SK-N-SH (cell line): Measurements from ENCODE around the gene MYBPH. TPM values are rescaled to one million over a fixed set of nuclear protein-coding genes. Genes with fewer than 3 reads are reported as not detected.

Source experiments
- CTCF ChIA-PET: fragments of 300-600, 350-600 bp; formaldehyde crosslinking; extraction: SDS; loops from one replicate; lab custom pipeline; 2021; lab: Yijun Ruan, JAX
- POLR2A ChIA-PET: fragments of 350-600 bp; sonication (Branson Sonifier 250); formaldehyde crosslinking; extraction: SDS; loops from one replicate; lab custom pipeline; 2020; ENCODE audit warnings: antibody characterized with exemption, inconsistent platforms; lab: Yijun Ruan, JAX
- DNase-seq: peaks from one replicate; pipeline ENCODE4 v3.0.0; 2012
- H2AFZ ChIP-seq: fragments of 200-600 bp; sonication (generic); 2 replicates; pipeline ENCODE4 v1.8.1; 2016; ENCODE audit warnings: antibody characterized with exemption, mild to moderate bottlenecking, low read depth
- H3F3A ChIP-seq: fragments of 200-600 bp; sonication (generic); replicated peaks from 2 replicates; pipeline ENCODE3; 2016; ENCODE audit warnings: antibody characterized with exemption, mild to moderate bottlenecking; ENCODE audit not compliant: insufficient read depth
- H3K27ac ChIP-seq, 2 experiments: fragments of 200-500 bp in 1 of 2; fragments of 200-600 bp in 1 of 2; sonication (Bioruptor generic) in 1 of 2; sonication (generic), shearing (Covaris generic) in 1 of 2; 2 replicates each; pipeline versions ENCODE4 v1.5.1 to v1.6.1; 2014 to 2016; ENCODE audit warnings: low read depth in 2 of 2, inconsistent platforms in 1 of 2, low read length in 1 of 2, mild to moderate bottlenecking in 1 of 2, mixed read lengths in 1 of 2
- H3K27me3 ChIP-seq: fragments of 200-600 bp; sonication (generic), shearing (Covaris generic); 2 replicates; pipeline ENCODE4 v1.6.1; 2016; ENCODE audit warnings: mixed run types; ENCODE audit not compliant: insufficient read depth
- H3K36me3 ChIP-seq, 2 experiments: fragments of 200-500 bp in 1 of 2; fragments of 200-600 bp in 1 of 2; sonication (Bioruptor generic) in 1 of 2; sonication (generic) in 1 of 2; replicated peaks in 1 of 2; 2 replicates each; pipeline versions ENCODE3 to v1.5.1; 2014 to 2016; ENCODE audit warnings: low read length in 1 of 2, mild to moderate bottlenecking in 1 of 2; ENCODE audit not compliant: insufficient read depth in 2 of 2, control insufficient read depth in 1 of 2
- H3K4me1 ChIP-seq, 2 experiments: fragments of 200-500 bp in 1 of 2; fragments of 200-600 bp in 1 of 2; sonication (Bioruptor generic) in 1 of 2; sonication (generic), shearing (Covaris generic) in 1 of 2; 2 replicates each; pipeline versions ENCODE4 v1.5.1 to v1.6.1; 2014 to 2016; ENCODE audit warnings: low read depth in 1 of 2, low read length in 1 of 2, mixed run types in 1 of 2; ENCODE audit not compliant: insufficient read depth in 2 of 2, control insufficient read depth in 1 of 2
- H3K4me2 ChIP-seq: fragments of 200-600 bp; sonication (generic), shearing (Covaris generic); 2 replicates; pipeline ENCODE4 v1.6.1; 2017; ENCODE audit warnings: mixed run types
- H3K4me3 ChIP-seq, 2 experiments: fragments of 200-500 bp in 1 of 2; fragments of 200-600 bp in 1 of 2; sonication (Bioruptor generic) in 1 of 2; sonication (generic), shearing (Covaris generic) in 1 of 2; 2 replicates each; pipeline versions ENCODE4 v1.5.1 to v1.8.1; 2014 to 2016; ENCODE audit warnings: low read depth in 2 of 2, inconsistent platforms in 1 of 2, low read length in 1 of 2, mild to moderate bottlenecking in 1 of 2, mixed read lengths in 1 of 2, moderate library complexity in 1 of 2
- H3K79me2 ChIP-seq: fragments of 200-600 bp; sonication (generic); 2 replicates; pipeline ENCODE4 v1.8.1; 2017; ENCODE audit warnings: mild to moderate bottlenecking; ENCODE audit not compliant: insufficient read depth
- H3K9ac ChIP-seq: fragments of 200-600 bp; sonication (generic); 2 replicates; pipeline ENCODE4 v1.6.1; 2017; ENCODE audit warnings: mixed run types
- H3K9me2 ChIP-seq: fragments of 200-600 bp; sonication (generic); 2 replicates; pipeline ENCODE4 v1.6.1; 2017; ENCODE audit warnings: mixed run types
- H3K9me3 ChIP-seq: fragments of 200-600 bp; sonication (generic); 2 replicates; pipeline ENCODE4 v1.6.1; 2017; ENCODE audit warnings: mixed run types, mild to moderate bottlenecking, moderate library complexity
- H4K20me1 ChIP-seq: fragments of 200-600 bp; sonication (generic); 2 replicates; pipeline ENCODE4 v1.6.1; 2017; ENCODE audit warnings: mild to moderate bottlenecking, mixed run types; ENCODE audit not compliant: insufficient read depth
- CHD2 ChIP-seq: fragments of 150-350 bp; IDR thresholded peaks from 2 replicates; pipeline ENCODE4 v1.6.1; 2018; ENCODE audit warnings: low read length; ENCODE audit not compliant: partially characterized antibody
- CTCF ChIP-seq: fragments of 200-600 bp; sonication (generic); IDR thresholded peaks from 2 replicates; pipeline ENCODE4 v1.6.1; 2017; ENCODE audit warnings: antibody characterized with exemption, mild to moderate bottlenecking, moderate library complexity
- EP300 ChIP-seq, 2 experiments: IDR thresholded peaks; 2 replicates each; pipeline versions ENCODE4 v1.4.0 to v1.6.1; 2012; ENCODE audit warnings: borderline replicate concordance in 1 of 2, low read depth in 1 of 2, low read length in 1 of 2
- FOXM1 ChIP-seq: IDR thresholded peaks from 2 replicates; pipeline ENCODE4 v1.4.0; 2012; ENCODE audit warnings: low read depth, mild to moderate bottlenecking
- IRF3 ChIP-seq: fragments of 150-350 bp; IDR thresholded peaks from 2 replicates; pipeline ENCODE4 v1.6.1; 2016; ENCODE audit warnings: mild to moderate bottlenecking, low read depth, low read length
- JUND ChIP-seq: IDR thresholded peaks from 2 replicates; pipeline ENCODE4 v1.4.0; 2012
- PBX3 ChIP-seq: IDR thresholded peaks from 2 replicates; pipeline ENCODE4; 2012
- RAD21 ChIP-seq: IDR thresholded peaks from 2 replicates; pipeline ENCODE4 v1.6.1; 2012; ENCODE audit warnings: mild to moderate bottlenecking, low read length
- RXRA ChIP-seq: IDR thresholded peaks from 2 replicates; pipeline ENCODE4 v1.4.0; 2012; ENCODE audit warnings: low read depth, mild to moderate bottlenecking, borderline replicate concordance
- SMC3 ChIP-seq: IDR thresholded peaks from 2 replicates; pipeline ENCODE4 v1.6.1; 2012; ENCODE audit warnings: low read depth, low read length, improper control_type of control experiment
- TCF12 ChIP-seq: IDR thresholded peaks from 2 replicates; pipeline ENCODE4 v1.4.0; 2012
- TEAD4 ChIP-seq: IDR thresholded peaks from 2 replicates; pipeline ENCODE4 v1.4.0; 2012; ENCODE audit warnings: mild to moderate bottlenecking, borderline replicate concordance; ENCODE audit not compliant: insufficient read depth
- YY1 ChIP-seq: IDR thresholded peaks from 2 replicates; pipeline ENCODE4 v1.4.0; 2012; ENCODE audit warnings: low read depth, mild to moderate bottlenecking
- ZBTB33 ChIP-seq: IDR thresholded peaks from 2 replicates; pipeline ENCODE4 v1.4.0; 2012; ENCODE audit warnings: low read depth, borderline replicate concordance
- WGBS: methylation state at CpG from one replicate; pipeline ENCODE4 v1.1.6; 2017; ENCODE audit warnings: low lambda C conversion rate; 5-methylcytosine and 5-hydroxymethylcytosine counted together
- polyA plus RNA-seq, 3 experiments: library from polyadenylated mRNA; depleted of rRNA; stranded (reverse); fragments of >200 nt; gene quantifications; 2 replicates each; pipeline ENCODE4 v1.2.3, GENCODE V29; 2012

MYBPH gene
- polyA plus RNA-seq, 1 of the 3 experiments (the other 2 are of a cell fraction): 0.12 TPM

GRCh38 chr1:203168256-203168786, 7.3 kb downstream of the MYBPH start:
- Histone ChIP-seq H3K27me3 (no peaks in the 10 kb centered on the region), H3K36me3 (no peaks in the 10 kb centered on the region), H3K79me2 (no peaks in the 10 kb centered on the region), H4K20me1 (no peaks in the 10 kb centered on the region), H2AFZ (no peak overlapping the region), H3F3A (no peaks in the 10 kb centered on the region), H3K9me3 (no peaks in the 10 kb centered on the region), H3K4me1 (no peaks in the 10 kb centered on the region), H3K27ac (no peak overlapping the region), H3K4me3 (no peak overlapping the region), H3K9ac (no peak overlapping the region), H3K4me2 (no peak overlapping the region), H3K9me2 (no peaks in the 10 kb centered on the region)
- no peak for DNase-seq
- ChIA-PET CTCF (interaction anchor here (0.9 to 2.6 kb wide), 6 partner anchors 10 to 129 kb away, joined by 3 to 12 read pairs (median 4); no protein-coding TSS in a partner anchor), POLR2A (no interaction called here)
- no peak for TF ChIP-seq FOXM1
- TF ChIP-seq RXRA: no peak
- no peak for TF ChIP-seq JUND
- TF ChIP-seq CTCF: no peak
- TF ChIP-seq EP300 (IDR thresholded peaks at IDR 0.05; ENCODE audit: borderline replicate concordance in 1 of 2, low read depth in 1 of 2, low read length in 1 of 2): no peak
- no peak for TF ChIP-seq TEAD4
- TF ChIP-seq TCF12: no peak
- TF ChIP-seq SMC3: no peak
- no peak for TF ChIP-seq YY1
- TF ChIP-seq CHD2: no peak
- no peak for TF ChIP-seq ZBTB33
- TF ChIP-seq PBX3: no peak
- TF ChIP-seq RAD21: no peak
- no peak for TF ChIP-seq IRF3
- WGBS: 89% methylated on average over 12 of the region's 12 CpGs
